Prostate gland (tissue), 2 donors: ENCODE data around the gene TBC1D2.

ENCODE experiments used
- POLR2A ChIP-seq: fragments of 450-650 bp; IDR thresholded peaks from one replicate; pipeline ENCODE4 v1.6.1; 2016; ENCODE audit warnings: antibody characterized with exemption, mild to moderate bottlenecking
- POLR2AphosphoS5 ChIP-seq: sonication (generic); formaldehyde crosslinking; IDR thresholded peaks from one replicate; pipeline ENCODE4 v1.6.1; 2017; ENCODE audit warnings: antibody characterized with exemption
- TF ChIP-seq, protein P1 (sequence below), 4 experiments: fragments of 200-600 bp in 2 of 4; fragments of 450-650 bp in 2 of 4; sonication (generic) in 2 of 4; IDR thresholded peaks; 1 replicate in 3 of 4; 2 replicates in 1 of 4; pipeline ENCODE4 v1.5.1; 2016 to 2019; ENCODE audit warnings: antibody characterized with exemption in 4 of 4, mild to moderate bottlenecking in 2 of 4, moderate library complexity in 2 of 4

DNA sequence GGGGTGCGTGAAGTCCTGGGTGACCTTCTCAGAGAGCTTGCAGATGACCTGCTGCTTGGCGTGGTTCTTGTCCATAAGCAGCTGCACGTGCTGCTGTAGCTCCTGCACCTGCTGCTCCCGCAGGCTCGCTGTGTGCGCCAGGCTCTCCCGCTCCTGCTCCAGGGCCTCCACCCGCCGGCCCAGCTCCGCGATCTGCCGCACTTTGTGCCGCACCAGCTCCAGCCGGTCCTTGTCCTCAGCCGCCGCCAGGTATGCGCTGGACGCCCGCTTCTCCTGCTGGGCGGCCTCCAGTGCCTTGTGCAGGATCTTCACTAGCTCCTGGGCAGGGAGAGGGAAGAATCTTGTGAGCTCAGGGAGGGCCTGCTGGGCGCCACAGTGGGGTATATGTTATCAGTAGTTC lies 34.5 kb downstream of the TBC1D2 start:
- TF ChIP-seq POLR2AphosphoS5 (no peak), POLR2A (no peak)
- TF ChIP-seq, protein P1, sequence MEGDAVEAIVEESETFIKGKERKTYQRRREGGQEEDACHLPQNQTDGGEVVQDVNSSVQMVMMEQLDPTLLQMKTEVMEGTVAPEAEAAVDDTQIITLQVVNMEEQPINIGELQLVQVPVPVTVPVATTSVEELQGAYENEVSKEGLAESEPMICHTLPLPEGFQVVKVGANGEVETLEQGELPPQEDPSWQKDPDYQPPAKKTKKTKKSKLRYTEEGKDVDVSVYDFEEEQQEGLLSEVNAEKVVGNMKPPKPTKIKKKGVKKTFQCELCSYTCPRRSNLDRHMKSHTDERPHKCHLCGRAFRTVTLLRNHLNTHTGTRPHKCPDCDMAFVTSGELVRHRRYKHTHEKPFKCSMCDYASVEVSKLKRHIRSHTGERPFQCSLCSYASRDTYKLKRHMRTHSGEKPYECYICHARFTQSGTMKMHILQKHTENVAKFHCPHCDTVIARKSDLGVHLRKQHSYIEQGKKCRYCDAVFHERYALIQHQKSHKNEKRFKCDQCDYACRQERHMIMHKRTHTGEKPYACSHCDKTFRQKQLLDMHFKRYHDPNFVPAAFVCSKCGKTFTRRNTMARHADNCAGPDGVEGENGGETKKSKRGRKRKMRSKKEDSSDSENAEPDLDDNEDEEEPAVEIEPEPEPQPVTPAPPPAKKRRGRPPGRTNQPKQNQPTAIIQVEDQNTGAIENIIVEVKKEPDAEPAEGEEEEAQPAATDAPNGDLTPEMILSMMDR (IDR thresholded peaks at IDR 0.05), result no peak
